Upper lobe of left lung (tissue), 4 donors: ENCODE data around the gene SPTBN5.

Experiments
- CTCF ChIP-seq, 6 experiments: fragments of 450-650 bp in 4 of 6; fragments of 200-600 bp in 2 of 6; sonication (generic) in 2 of 6; IDR thresholded peaks; one replicate each; pipeline ENCODE4 v1.5.1; 2016 to 2019; ENCODE audit warnings: antibody characterized with exemption in 6 of 6
- EP300 ChIP-seq, 4 donors: sonication (generic); formaldehyde crosslinking; IDR thresholded peaks; one replicate each; pipeline ENCODE4 v1.5.1; 2017; ENCODE audit warnings: antibody characterized with exemption in 4 of 4, control low read depth in 2 of 4
- POLR2A ChIP-seq, 4 donors: fragments of 450-650 bp; IDR thresholded peaks; one replicate each; pipeline ENCODE4 v1.5.1; 2016 to 2017; ENCODE audit warnings: antibody characterized with exemption in 4 of 4, mild to moderate bottlenecking in 2 of 4
- POLR2AphosphoS5 ChIP-seq, 2 donors: sonication (generic); formaldehyde crosslinking; IDR thresholded peaks; one replicate each; pipeline ENCODE4 v1.5.1; 2017; ENCODE audit warnings: antibody characterized with exemption in 2 of 2

GRCh38 chr15:41850482-41851166 lies 43.2 kb downstream of the SPTBN5 start:
- TF ChIP-seq CTCF (IDR thresholded peaks at IDR 0.05): no peak
- no peak for TF ChIP-seq POLR2A (IDR thresholded peaks at IDR 0.05)
- no peak for TF ChIP-seq EP300 (IDR thresholded peaks at IDR 0.05)
- TF ChIP-seq POLR2AphosphoS5 (IDR thresholded peaks at IDR 0.05): no peak
